HL-60 (cell line): ENCODE results near the gene MPPED1.

Experiments used
- CTCF ChIP-seq: IDR thresholded peaks from one replicate; pipeline ENCODE4 v1.5.1; 2011; ENCODE audit warnings: low read length, control low read depth, inconsistent platforms; ENCODE audit not compliant: insufficient read depth
- SPI1 ChIP-seq: IDR thresholded peaks from 2 replicates; pipeline ENCODE4 v1.6.1; 2012; ENCODE audit warnings: low read depth, mild to moderate bottlenecking, borderline replicate concordance
- TF ChIP-seq, protein P1 (sequence below): IDR thresholded peaks from 2 replicates; pipeline ENCODE4 v1.6.1; 2012; ENCODE audit warnings: low read depth; ENCODE audit not compliant: insufficient replicate concordance

- TF ChIP-seq SPI1 (no peak), CTCF (no peak)
- TF ChIP-seq, protein P1, sequence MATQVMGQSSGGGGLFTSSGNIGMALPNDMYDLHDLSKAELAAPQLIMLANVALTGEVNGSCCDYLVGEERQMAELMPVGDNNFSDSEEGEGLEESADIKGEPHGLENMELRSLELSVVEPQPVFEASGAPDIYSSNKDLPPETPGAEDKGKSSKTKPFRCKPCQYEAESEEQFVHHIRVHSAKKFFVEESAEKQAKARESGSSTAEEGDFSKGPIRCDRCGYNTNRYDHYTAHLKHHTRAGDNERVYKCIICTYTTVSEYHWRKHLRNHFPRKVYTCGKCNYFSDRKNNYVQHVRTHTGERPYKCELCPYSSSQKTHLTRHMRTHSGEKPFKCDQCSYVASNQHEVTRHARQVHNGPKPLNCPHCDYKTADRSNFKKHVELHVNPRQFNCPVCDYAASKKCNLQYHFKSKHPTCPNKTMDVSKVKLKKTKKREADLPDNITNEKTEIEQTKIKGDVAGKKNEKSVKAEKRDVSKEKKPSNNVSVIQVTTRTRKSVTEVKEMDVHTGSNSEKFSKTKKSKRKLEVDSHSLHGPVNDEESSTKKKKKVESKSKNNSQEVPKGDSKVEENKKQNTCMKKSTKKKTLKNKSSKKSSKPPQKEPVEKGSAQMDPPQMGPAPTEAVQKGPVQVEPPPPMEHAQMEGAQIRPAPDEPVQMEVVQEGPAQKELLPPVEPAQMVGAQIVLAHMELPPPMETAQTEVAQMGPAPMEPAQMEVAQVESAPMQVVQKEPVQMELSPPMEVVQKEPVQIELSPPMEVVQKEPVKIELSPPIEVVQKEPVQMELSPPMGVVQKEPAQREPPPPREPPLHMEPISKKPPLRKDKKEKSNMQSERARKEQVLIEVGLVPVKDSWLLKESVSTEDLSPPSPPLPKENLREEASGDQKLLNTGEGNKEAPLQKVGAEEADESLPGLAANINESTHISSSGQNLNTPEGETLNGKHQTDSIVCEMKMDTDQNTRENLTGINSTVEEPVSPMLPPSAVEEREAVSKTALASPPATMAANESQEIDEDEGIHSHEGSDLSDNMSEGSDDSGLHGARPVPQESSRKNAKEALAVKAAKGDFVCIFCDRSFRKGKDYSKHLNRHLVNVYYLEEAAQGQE: no peak
These were observed 134.4 kb downstream of the MPPED1 start for GRCh38 chr22:43546186-43546585.
